Inflammatory macrophage treated with lipopolysaccharide for 4 hours (primary cell): Measurements from ENCODE around the gene LY6G6F.
A peak's percentile ranks its signal among the peaks of the same experiment; 100 is the strongest.

Experiments
- DNase-seq: peaks from one replicate; pipeline ENCODE4 v3.0.0-alpha.2; 2020

Gene LY6G6F

DNA sequence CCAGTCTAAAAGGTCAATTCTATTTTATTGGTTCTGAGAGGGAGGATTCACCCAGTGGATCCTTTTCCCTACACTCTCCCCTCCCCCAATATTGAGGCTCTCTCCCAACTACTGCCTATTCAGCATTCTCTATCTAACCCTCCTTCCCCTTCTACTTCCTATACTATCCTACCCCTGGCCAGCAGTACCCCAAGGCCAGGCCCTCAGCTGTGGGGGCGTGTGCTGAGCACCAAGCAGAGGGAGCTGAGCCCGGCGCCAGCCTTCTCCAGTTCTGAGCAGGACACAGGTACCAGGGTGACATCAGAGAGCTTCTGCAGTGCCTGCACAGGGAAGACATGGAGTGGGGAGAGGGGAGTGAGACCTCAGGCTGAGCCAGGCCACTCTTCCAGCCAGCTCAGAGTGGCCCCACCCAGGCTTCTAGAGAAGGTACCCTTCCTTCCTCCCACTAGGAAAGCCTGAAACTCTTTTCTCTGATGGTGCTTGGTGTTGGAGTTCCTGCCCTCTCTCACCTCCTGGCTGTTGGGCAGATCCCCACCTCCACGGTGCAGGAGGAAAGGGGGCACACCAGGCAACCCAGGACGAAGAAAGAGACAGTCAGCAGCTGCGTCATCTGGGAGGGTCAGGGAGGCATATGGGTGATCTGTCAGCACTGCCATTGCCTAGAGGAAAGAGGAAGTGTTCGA lies 20.5 kb downstream of the LY6G6F start:
- peak; percentile 94 for DNase-seq

GRCh38 chr6:31727717-31728671 lies 21.3 kb downstream of the LY6G6F start:
- no peak for DNase-seq

- no peak for DNase-seq
Measured at GRCh38 chr6:31728767-31729514, 22.3 kb downstream of the LY6G6F start, which contains the start of gene DDAH2. TSS of gene DDAH2 (minus strand) at chr6:31729299. CDS start at chr6:31729161, 138 bp downstream.

GRCh38 chr6:31729515-31729978 lies 22.9 kb downstream of the LY6G6F start:
- peak; percentile 87 for DNase-seq

DNA sequence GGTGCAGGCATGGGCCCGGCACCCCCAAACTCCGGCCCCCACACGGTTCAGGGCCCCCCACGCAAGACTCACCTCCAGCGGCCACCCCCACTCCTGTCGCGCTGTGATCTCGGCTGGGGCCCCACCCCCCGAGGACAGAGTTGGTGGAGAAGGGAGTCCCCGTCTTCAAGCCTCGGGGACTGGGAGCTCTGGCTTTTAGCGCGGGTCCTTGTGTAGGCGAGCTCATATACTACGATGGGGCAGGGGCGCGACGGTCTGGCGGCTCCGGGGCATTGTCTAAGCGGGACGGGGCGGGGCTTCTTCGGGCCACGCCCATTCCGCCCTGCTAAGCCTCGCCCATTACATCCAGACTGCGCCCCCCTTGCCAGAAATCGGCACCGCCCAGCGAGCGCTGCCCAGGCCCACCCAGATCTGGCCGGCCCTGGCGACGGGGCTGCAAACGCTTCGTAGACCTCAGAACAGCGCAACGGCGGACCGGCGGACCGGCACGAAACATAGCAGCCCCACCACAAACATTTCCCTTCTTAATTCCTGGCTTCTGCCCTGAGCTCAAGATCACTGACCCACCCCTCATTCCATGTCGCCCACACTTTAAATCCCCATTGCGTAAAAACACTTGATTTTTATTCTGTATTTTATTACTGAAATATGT lies 23.4 kb downstream of the LY6G6F start:
- DNase-seq = peak; percentile 80

- DNase-seq = no peak
Measured at GRCh38 chr6:31730631-31731086, 24.0 kb downstream of the LY6G6F start.

DNA sequence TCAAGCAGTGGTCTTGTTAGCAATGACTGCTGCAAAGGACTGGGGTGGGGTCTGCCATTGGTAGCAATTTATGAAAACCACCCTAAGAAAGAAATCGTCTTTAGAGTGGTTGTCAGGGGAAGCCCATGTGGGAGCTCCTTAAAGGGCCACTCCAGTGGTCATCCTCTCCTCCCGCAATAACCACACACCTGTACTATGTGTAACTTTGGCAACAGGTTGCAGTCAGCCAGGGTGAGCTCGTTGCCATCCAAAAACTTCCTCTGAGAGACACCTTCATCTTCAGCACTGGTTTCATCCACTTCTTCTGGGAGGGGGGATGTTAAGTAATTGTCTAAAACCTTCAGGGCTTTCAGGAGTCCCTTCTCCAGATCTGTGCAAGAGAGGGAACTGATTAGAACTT lies 25.4 kb downstream of the LY6G6F start:
- DNase-seq = no peak

DNA sequence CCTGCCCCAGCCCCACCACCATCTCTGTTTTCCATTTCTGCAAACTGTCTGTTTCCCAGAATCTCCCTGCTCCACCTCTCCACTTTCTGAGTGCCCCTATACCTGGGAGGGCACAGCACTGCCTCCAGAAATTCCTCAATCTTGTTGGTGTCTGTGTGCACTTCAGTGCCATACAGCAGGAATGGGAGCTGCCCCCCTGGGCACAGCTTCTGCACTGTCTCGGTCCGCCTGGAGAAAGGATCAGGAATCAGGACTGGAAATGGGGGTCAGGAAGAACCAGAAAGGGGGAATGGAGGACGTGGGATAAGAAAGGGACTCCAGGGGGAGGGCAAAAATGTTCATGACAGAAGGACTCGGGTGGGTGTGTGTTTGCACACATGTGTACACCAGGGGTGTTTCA lies 27.1 kb downstream of the LY6G6F start:
- DNase-seq = no peak

DNA sequence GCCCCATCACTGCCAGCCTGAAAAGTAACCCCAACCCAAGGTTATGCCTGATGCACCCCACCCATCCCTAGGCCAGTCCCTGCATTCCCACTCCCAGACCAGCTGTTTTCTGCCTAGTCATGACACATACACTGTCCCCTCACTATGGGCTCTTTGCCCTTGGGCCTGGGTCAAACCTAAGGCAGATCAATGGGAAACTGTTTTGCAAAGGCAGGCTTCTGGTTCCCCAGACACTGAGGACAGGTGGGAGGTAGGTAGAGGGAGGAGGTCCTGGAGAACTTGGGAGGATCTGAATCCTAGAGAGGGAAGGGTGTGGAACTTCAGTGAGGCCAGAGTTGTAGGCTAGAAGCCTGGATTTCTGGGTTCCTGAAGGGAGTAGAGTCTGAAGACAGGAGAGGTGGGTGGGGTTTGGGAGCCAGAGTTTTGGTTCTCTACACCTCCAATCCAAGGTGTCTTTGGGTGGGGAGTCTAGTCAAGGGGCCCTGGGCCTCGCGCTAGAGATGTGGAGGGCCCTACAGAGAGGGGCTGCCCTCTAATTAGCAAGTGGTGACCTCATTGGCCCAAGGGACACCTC lies 27.7 kb downstream of the LY6G6F start:
- no peak for DNase-seq

GRCh38 chr6:31734821-31735406 lies 28.2 kb downstream of the LY6G6F start:
- DNase-seq = peak; percentile 88

- DNase-seq = peak; percentile 93
Measured at GRCh38 chr6:31736021-31736767, 29.5 kb downstream of the LY6G6F start, which contains the start of gene CLIC1. TSS of gene CLIC1 (minus strand) at chr6:31736530. CDS start at chr6:31736300, 230 bp downstream.

DNA sequence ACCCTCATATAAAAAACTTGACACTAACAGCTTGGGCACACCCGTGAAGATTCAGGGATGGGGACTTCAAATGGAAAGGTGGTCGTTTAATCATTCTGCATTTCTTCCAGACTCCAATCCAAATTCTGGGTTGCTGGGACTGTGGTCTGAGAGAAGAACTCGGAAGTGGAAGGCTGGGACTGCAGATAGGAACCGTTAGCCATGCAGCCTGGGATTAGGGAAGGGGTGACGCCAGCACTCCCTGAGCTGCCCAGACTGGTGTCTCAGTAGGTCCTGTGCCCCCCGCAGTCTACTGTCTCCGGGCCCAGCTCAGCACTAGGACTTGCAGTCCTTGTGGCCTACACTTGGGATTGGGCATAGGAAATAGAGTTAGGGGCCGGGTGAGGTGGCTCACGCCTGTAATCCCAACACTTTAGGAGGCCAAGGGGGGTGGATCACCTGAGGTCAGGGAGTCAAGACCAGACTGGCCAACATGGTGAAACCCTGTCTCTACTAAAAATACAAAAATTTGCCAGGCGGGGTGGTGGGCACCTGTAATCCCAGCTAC lies 30.2 kb downstream of the LY6G6F start:
- DNase-seq = peak; percentile 50

DNA sequence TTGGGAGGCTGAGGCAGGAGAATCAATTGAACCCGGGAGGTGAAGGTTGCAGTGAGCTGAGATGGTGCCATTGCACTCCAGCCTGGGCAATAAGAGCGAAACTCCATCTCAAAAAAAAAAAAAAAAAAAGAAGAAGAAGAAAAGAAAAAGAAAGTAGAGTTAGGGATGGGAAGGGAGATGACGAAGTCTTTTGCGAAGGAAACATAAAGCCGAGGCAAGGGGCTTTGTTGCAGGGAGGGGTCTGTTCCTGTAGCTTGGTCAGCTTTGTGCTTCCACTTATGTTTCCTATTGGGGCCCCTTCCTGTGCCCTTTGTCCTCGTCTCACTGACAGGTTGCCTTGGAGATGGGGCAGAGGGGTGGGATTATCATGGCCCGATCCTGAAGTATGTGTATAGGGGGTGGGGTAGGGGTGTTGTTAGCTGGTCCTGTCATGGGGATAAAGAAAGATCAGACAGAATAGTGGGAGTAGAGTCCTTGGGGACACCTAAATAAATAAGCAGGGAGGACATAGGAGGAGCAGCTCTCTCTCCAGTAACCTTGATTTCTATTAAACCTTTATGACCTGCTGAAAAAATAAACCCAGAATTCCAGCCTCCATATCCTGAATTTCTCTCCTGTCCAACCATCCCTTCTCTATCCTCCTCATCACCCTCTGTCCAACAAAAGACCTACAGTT lies 30.8 kb downstream of the LY6G6F start:
- DNase-seq = peak; percentile 80

GRCh38 chr6:31737991-31738979 lies 31.6 kb downstream of the LY6G6F start:
- peak; percentile 95 for DNase-seq

GRCh38 chr6:31739639-31740396 lies 33.2 kb downstream of the LY6G6F start, which contains the start of gene MSH5:
TSS of gene MSH5 (plus strand) at chr6:31740005. CDS start at chr6:31740467, 462 bp downstream.
- DNase-seq = peak; percentile 99

GRCh38 chr6:31740397-31741223 lies 33.9 kb downstream of the LY6G6F start:
- peak; percentile 62 for DNase-seq

DNA sequence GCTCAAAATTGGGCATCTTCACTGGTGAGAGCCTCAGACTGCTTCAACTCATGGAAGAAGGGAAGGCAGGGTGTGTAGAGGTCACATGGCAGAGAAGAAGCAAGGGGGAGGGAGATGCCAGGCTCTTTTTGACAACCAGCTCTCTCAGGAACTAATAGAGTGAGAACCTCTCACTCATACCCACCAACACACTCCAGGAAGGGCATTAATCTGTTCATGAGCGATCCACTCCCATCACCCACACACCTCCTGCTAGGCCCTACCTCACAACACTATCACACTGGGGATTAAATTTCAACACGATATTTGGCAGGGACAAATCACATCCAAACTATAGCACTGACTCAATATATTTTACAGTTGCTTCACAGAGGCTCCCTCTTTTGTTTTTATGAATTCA lies 35.1 kb downstream of the LY6G6F start:
- DNase-seq = no peak
